GM23248 (cell line): ENCODE results near the gene NCF1.
"Not testable (repeated sequence)": the region's sequence is repeated elsewhere in the genome, so short reads cannot be mapped to it uniquely, and the experiment has no call there.

Experiments used
- EZH2 ChIP-seq: fragments of 200-600 bp; sonication (generic); IDR thresholded peaks from 2 replicates; pipeline ENCODE4 v1.6.1; 2018; ENCODE audit warnings: antibody characterized with exemption, mild to moderate bottlenecking; ENCODE audit not compliant: insufficient read depth, poor library complexity, severe bottlenecking
- EZH2phosphoT487 ChIP-seq: fragments of 200-600 bp; sonication (generic); IDR thresholded peaks from 2 replicates; pipeline ENCODE4 v1.6.1; 2018; ENCODE audit warnings: antibody characterized with exemption, moderate library complexity, mild to moderate bottlenecking, low read depth; ENCODE audit not compliant: insufficient read depth

DNA sequence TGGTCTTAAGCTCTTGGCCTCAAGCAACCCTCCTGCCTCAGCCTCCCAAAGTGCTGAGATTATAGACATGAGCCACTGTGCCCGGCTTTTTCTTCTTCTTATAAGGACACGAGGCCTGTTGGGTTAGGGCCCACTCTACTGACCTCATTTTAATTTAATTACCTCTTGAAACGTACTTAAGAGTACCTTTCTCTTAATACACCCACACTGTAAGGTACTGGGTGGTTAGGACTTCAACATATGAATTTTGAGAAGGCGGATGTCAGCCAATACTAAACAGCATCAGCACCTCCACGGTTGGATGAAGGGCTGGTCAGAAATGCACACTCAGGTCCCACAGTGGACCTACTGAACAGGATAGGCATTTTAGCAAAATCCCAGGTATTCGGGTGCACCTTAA, 7.9 kb downstream of the NCF1 start:
- TF ChIP-seq EZH2, EZH2phosphoT487: not testable (repeated sequence)
